ENCODE data around the gene OR2C3.
"Not testable (repeated sequence)": the region's sequence is repeated elsewhere in the genome, so short reads cannot be mapped to it uniquely, and the experiment has no call there.

OR2C3 gene

GRCh38 chr1:247529771-247530355 is 6.4 kb downstream of the OR2C3 start:
- DNase-seq (ENCODE audit: insufficient read length, low spot score) = no peak
- TF ChIP-seq PAX5 (IDR thresholded peaks at IDR 0.05; ENCODE audit: insufficient read depth, low read length, severe bottlenecking) = no peak
- TF ChIP-seq TAF1 (IDR thresholded peaks at IDR 0.05; ENCODE audit: low read depth, low read length) = no peak
- TF ChIP-seq SPI1 (IDR thresholded peaks at IDR 0.05; ENCODE audit: low read depth, low read length) = no peak
- no peak for TF ChIP-seq POLR2AphosphoS5 (IDR thresholded peaks at IDR 0.05; ENCODE audit: low read depth, low read length)
- TF ChIP-seq POLR2A (IDR thresholded peaks at IDR 0.05; ENCODE audit: low read depth, low read length) = no peak
- TF ChIP-seq POU2F2 (IDR thresholded peaks at IDR 0.05; ENCODE audit: low read depth, low read length) = no peak
- FAIRE-seq = no peak

DNA sequence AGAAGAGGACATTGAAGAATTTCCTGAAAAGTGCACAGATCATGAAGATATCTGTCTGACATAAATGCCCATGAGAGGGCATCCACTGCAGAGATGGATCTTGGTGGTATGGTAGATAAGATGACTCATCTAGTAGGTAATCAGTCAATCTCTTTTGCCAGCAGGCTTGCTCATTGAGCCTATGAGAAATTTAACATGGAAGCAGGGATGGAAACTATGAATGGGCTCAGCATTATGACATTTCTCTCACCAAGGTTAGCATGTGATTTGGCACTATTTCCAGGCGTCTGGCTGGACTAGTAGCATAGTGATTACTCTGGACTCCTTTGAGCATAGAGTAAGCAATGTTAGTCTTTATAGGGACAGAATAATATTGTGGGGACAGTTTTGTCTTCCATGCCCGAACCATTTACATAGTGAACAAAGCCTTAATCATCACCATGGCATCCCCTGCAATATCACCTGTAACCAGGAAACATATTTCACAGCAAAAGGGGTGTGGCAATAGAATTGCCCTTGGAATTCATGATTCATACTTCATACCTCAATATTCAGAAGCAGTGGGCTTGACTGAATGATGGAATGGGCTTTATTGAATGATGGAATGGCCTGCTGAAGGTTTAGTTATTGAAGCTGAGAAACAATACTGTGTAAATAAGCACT is 7.3 kb downstream of the OR2C3 start:
- DNase-seq (ENCODE audit: insufficient read length, low spot score) (no peak), FAIRE-seq (no peak)
- TF ChIP-seq PAX5 (IDR thresholded peaks at IDR 0.05; ENCODE audit: insufficient read depth, low read length, severe bottlenecking) (no peak), TAF1 (IDR thresholded peaks at IDR 0.05; ENCODE audit: low read depth, low read length) (no peak), POU2F2 (IDR thresholded peaks at IDR 0.05; ENCODE audit: low read depth, low read length) (no peak), POLR2AphosphoS5 (IDR thresholded peaks at IDR 0.05; ENCODE audit: low read depth, low read length) (no peak)

GRCh38 chr1:247521886-247522285 is 14.4 kb downstream of the OR2C3 start:
- DNase-seq (ENCODE audit: insufficient read length, low spot score); FAIRE-seq: not testable (repeated sequence)

- no peak for FAIRE-seq
- TF ChIP-seq TAF1 (IDR thresholded peaks at IDR 0.05; ENCODE audit: low read depth, low read length) (no peak), PAX5 (IDR thresholded peaks at IDR 0.05; ENCODE audit: insufficient read depth, low read length, severe bottlenecking) (no peak), POLR2A (IDR thresholded peaks at IDR 0.05; ENCODE audit: low read depth, low read length) (no peak), POLR2AphosphoS5 (IDR thresholded peaks at IDR 0.05; ENCODE audit: low read depth, low read length) (no peak), SPI1 (IDR thresholded peaks at IDR 0.05; ENCODE audit: low read depth, low read length) (no peak), POU2F2 (IDR thresholded peaks at IDR 0.05; ENCODE audit: low read depth, low read length) (no peak)
- no peak for DNase-seq (ENCODE audit: insufficient read length, low spot score)
These were observed 17.7 kb downstream of the OR2C3 start for GRCh38 chr1:247518613-247518891.

- no peak for DNase-seq (ENCODE audit: insufficient read length, low spot score)
- TF ChIP-seq SPI1 (IDR thresholded peaks at IDR 0.05; ENCODE audit: low read depth, low read length) (no peak), TAF1 (IDR thresholded peaks at IDR 0.05; ENCODE audit: low read depth, low read length) (no peak), PAX5 (IDR thresholded peaks at IDR 0.05; ENCODE audit: insufficient read depth, low read length, severe bottlenecking) (no peak), POU2F2 (IDR thresholded peaks at IDR 0.05; ENCODE audit: low read depth, low read length) (no peak), POLR2AphosphoS5 (IDR thresholded peaks at IDR 0.05; ENCODE audit: low read depth, low read length) (no peak), POLR2A (IDR thresholded peaks at IDR 0.05; ENCODE audit: low read depth, low read length) (no peak)
- no peak for FAIRE-seq
These were observed 18.2 kb downstream of the OR2C3 start for GRCh38 chr1:247517795-247518612.

GRCh38 chr1:247506831-247507230 is 29.4 kb downstream of the OR2C3 start:
- no peak for TF ChIP-seq POU2F2 (IDR thresholded peaks at IDR 0.05; ENCODE audit: low read depth, low read length)
- no peak for TF ChIP-seq SPI1 (IDR thresholded peaks at IDR 0.05; ENCODE audit: low read depth, low read length)
- no peak for TF ChIP-seq PAX5 (IDR thresholded peaks at IDR 0.05; ENCODE audit: insufficient read depth, low read length, severe bottlenecking)
- no peak for TF ChIP-seq TAF1 (IDR thresholded peaks at IDR 0.05; ENCODE audit: low read depth, low read length)
- TF ChIP-seq POLR2AphosphoS5 (IDR thresholded peaks at IDR 0.05; ENCODE audit: low read depth, low read length) = no peak
- no peak for TF ChIP-seq POLR2A (IDR thresholded peaks at IDR 0.05; ENCODE audit: low read depth, low read length)
- DNase-seq (ENCODE audit: insufficient read length, low spot score) (no peak), FAIRE-seq (no peak)

- FAIRE-seq (no peak), DNase-seq (ENCODE audit: insufficient read length, low spot score) (no peak)
- TF ChIP-seq POLR2AphosphoS5 (IDR thresholded peaks at IDR 0.05; ENCODE audit: low read depth, low read length) (no peak), POU2F2 (IDR thresholded peaks at IDR 0.05; ENCODE audit: low read depth, low read length) (no peak), POLR2A (IDR thresholded peaks at IDR 0.05; ENCODE audit: low read depth, low read length) (no peak), SPI1 (IDR thresholded peaks at IDR 0.05; ENCODE audit: low read depth, low read length) (no peak), PAX5 (IDR thresholded peaks at IDR 0.05; ENCODE audit: insufficient read depth, low read length, severe bottlenecking) (no peak), TAF1 (IDR thresholded peaks at IDR 0.05; ENCODE audit: low read depth, low read length) (no peak)
These were observed 35.4 kb downstream of the OR2C3 start for GRCh38 chr1:247500865-247501264.

DNA sequence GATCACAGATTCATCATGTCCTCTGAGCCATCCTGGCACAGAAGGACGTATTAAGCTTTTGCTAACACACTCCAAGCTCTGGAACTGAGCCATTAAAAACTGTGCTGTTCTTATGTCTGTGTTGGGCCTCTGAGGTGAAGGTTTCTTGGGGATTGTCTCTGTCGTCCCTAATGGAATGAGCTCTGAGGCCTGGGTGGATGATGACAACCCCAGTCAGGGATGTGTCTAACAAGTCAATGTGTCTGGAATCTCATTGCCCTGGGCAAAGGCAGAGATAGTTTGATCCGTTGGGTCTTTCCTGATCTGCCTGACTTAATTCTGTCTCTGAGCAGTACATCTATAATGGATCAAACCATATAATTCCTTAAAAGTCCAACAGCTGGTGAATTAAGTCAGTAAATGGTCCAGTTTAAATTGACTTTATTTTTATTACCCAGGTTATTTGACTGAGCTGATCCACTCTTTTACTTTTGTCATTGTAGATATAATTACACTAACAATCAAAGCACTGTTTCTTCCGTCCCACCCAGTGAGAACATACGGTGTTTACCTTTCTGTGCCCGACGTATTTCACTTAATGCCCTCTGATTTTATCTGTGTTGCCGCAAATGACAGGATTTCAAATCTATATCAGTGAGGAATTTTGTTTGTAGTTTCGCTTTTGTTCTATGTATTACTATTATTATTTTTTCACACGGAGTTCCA is 39.5 kb downstream of the OR2C3 start:
- DNase-seq (ENCODE audit: insufficient read length, low spot score) (no peak), FAIRE-seq (no peak)
- no peak for TF ChIP-seq POLR2A (IDR thresholded peaks at IDR 0.05; ENCODE audit: low read depth, low read length)
- TF ChIP-seq TAF1 (IDR thresholded peaks at IDR 0.05; ENCODE audit: low read depth, low read length) = no peak
- TF ChIP-seq POLR2AphosphoS5 (IDR thresholded peaks at IDR 0.05; ENCODE audit: low read depth, low read length) = no peak
- TF ChIP-seq SPI1 (IDR thresholded peaks at IDR 0.05; ENCODE audit: low read depth, low read length) = no peak
- no peak for TF ChIP-seq POU2F2 (IDR thresholded peaks at IDR 0.05; ENCODE audit: low read depth, low read length)
- TF ChIP-seq PAX5 (IDR thresholded peaks at IDR 0.05; ENCODE audit: insufficient read depth, low read length, severe bottlenecking) = no peak

- no peak for TF ChIP-seq POU2F2 (IDR thresholded peaks at IDR 0.05; ENCODE audit: low read depth, low read length)
- TF ChIP-seq POLR2AphosphoS5 (IDR thresholded peaks at IDR 0.05; ENCODE audit: low read depth, low read length) = no peak
- no peak for TF ChIP-seq POLR2A (IDR thresholded peaks at IDR 0.05; ENCODE audit: low read depth, low read length)
- no peak for TF ChIP-seq TAF1 (IDR thresholded peaks at IDR 0.05; ENCODE audit: low read depth, low read length)
- no peak for TF ChIP-seq SPI1 (IDR thresholded peaks at IDR 0.05; ENCODE audit: low read depth, low read length)
- TF ChIP-seq PAX5 (IDR thresholded peaks at IDR 0.05; ENCODE audit: insufficient read depth, low read length, severe bottlenecking) = no peak
- DNase-seq (ENCODE audit: insufficient read length, low spot score) = no peak
- no peak for FAIRE-seq
These were observed 41.5 kb downstream of the OR2C3 start for GRCh38 chr1:247494767-247495166.

Data from GM12891 (cell line).